GM18505 (cell line): ENCODE measurements around the gene KCNN4.
"Not testable (repeated sequence)": the region's sequence is repeated elsewhere in the genome, so short reads cannot be mapped to it uniquely, and the experiment has no call there.

ENCODE experiments used
- ATAC-seq: cut with Tn5 transposase; IDR thresholded peaks from one replicate; pipeline ENCODE4 v1.9.1; 2021; ENCODE audit not compliant: unreplicated experiment
- POLR2A ChIP-seq: IDR thresholded peaks from 4 replicates; pipeline ENCODE4 v1.6.1; 2011; ENCODE audit warnings: borderline replicate concordance; ENCODE audit not compliant: insufficient read depth, insufficient read length; ENCODE audit errors: extremely low read depth

Gene KCNN4

DNA sequence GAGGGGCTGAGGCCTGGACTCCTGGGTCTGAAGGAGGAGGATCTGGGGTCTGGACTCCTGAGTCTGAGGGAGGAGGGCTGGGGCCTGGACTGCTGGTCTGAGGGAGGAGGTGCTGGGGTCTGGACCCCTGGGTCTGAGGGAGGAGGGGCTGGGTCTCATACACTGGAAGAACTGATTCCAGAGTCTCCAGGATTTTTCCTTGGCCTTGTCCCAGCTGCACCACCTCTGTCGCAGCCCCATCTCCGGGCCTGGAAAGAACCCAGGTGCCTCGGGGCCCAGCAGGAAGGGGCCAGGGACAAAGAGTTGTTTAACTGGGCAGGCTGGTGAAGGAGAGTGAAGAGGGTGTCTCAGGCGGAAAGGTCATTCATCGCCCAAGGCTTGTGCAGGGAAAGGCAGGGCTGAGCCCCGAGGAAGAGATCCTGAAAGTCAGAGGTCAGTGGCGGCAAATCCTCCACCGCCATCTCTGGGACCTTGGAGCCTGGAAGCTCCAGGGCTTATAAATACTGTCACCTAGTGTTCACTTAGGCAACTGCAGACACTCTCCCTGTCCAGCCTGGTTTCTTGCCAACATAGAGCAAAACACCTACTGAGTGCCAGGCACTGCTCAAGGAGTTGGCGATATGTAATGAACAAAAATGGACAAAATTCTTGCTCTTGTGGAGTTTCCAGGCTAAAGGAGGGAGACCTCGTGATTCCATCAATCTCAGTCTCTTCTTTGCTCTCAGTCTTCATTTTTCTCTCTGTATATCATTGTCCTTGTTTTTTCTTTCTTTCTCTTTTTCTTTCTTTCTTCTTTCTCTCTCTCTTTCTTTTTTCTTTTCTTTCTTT lies 4.4 kb upstream of the KCNN4 start:
- TF ChIP-seq POLR2A, result no peak
- no peak for ATAC-seq

DNA sequence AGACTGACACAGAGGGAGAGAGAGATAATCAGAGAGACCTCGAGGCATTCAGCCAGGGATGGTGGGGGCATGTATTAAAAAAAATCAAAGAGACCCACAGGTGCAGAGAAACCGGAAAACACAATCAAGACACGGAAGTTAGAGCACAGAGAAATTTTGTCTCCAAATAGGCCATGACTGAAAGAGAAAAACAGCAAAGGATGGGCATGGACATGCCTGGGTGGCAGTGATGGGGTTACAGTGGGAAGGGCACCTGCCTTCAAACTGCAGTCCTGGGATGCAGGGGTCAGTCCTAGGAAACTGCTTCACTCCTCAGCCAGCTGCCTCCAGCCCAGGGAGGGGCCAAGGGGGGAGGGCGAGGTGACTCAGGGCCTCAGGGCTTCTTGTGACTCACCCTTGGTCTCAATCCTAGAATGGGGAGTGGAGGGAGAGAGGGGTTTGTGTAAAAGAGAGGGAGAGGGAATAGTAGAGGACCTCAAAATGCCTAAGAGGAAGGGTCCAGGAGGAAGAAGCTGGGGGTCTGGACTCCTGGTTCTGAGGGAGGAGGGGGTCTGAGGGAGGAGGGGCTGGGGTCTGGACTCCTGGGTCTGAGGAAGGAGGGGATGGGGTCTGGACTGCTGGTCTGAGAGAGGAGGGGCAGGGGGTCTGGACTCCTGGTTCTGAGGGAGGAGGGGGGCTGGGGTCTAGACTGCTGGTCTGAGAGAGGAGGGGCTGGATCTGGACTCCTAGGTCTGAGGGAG lies 3.6 kb upstream of the KCNN4 start:
- TF ChIP-seq POLR2A, result no peak
- no peak for ATAC-seq

DNA sequence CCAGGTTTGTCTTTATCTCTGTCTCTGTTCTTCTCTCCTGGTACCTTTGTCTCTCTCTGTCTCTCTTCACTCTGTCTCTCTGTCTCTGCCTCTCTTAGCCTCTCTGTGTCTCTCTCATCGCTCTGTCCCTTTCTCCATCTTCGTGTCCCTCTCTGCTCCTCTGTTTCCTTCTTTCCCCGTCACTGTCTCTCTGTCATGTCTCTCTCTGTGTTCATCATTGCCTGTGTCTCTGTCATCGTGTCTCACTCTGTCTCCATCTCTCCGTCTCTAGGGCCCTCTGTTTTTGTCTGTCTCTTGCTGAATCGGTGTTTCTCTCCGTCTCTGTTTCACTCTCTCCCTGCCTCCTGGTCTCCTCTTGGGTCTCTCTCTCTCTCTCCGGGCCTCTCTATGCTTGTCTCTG lies 2.9 kb upstream of the KCNN4 start:
- ATAC-seq, result no peak
- TF ChIP-seq POLR2A, result no peak

DNA sequence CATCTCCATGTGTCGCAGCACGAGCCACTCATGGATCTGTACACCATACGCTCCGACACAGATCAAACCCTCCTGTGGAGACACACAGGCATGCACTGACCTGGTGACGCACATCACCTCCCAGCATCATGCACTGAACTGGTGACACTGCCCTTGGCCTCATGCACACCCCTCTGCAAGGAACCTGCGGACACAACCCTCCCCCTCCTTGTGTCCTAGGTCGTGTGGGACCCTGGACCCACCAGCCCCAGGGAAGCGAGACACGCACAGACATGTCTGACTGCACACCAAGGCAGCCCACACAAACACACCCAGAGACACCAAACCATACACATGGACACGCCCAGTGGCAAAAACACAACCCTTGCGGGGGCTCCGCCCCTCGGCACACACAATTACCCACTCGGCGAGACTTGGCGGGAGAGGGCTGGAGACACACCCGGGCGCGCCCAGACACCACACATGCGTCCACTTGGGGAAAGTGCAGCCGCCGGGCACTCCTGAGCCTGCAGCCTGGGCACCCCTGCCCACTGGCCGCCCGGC lies 2.0 kb upstream of the KCNN4 start:
- no peak for ATAC-seq
- TF ChIP-seq POLR2A, result peak; percentile 56

DNA sequence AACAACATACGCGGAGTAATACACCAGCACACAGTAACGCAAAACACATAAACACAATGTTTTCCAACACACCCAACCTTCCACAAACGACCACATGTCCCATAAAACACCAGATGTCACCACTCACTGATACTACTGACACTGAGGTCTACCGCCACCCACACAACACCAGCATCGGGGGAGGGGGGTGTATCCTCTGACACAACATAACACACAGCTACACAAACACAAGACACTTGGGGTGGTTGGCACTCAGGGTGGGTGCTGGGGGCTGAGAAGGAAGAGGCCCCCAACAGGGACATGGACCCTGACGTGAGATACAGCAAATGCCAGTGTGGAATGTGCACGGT lies 1.5 kb upstream of the KCNN4 start:
- no peak for TF ChIP-seq POLR2A
- ATAC-seq, result no peak

DNA sequence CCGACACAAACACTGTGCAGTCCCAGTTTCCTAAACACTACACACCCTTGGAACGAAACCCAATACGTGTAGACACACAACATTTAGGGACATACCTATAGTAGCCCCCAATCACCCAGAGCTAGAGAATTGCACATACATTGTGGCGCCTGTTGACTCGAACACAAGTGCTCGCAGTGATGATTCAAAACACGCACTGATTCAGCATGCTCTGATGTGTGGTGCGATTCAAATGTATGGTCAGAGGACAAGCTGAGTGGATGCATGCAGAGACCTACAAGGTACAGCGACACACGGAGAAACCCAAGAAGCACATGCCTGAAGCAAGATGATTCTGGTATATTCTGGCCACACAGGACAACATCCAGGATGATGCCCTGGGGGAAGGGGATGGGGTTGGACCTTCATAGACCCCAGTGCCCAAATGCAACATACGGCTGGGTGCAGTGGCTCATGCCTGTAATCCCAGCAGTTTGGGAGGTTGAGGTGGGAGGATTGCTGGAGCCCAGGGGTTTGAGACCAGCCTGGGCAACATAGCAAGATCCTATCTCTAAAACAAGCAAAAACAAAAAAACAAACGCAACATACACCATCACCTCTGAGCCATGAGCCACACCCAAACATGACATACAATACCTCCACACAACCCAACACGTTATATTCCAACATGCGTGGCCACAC lies 997 bp upstream of the KCNN4 start:
- no peak for ATAC-seq
- peak; percentile 36 for TF ChIP-seq POLR2A

DNA sequence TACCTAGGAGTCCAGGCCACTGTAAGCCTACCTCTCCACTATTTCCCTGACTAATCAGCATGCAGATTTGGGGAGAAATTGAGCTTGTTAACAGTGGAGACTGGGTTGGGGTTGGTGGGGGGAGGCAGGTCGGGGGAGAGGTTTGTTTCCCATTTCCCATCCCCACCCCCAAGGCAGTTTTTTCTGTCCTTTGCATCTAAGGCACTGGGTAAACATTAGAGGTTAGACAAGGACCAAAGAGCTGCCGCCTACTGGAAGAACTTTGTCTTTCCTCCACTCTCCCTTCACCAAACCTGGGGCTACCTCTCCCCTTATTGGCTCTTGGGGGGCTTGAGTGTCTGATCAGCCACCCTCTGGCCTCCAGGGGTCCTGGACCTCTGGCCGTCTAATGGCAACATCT lies 953 bp downstream of the KCNN4 start:
- no peak for TF ChIP-seq POLR2A
- no peak for ATAC-seq

DNA sequence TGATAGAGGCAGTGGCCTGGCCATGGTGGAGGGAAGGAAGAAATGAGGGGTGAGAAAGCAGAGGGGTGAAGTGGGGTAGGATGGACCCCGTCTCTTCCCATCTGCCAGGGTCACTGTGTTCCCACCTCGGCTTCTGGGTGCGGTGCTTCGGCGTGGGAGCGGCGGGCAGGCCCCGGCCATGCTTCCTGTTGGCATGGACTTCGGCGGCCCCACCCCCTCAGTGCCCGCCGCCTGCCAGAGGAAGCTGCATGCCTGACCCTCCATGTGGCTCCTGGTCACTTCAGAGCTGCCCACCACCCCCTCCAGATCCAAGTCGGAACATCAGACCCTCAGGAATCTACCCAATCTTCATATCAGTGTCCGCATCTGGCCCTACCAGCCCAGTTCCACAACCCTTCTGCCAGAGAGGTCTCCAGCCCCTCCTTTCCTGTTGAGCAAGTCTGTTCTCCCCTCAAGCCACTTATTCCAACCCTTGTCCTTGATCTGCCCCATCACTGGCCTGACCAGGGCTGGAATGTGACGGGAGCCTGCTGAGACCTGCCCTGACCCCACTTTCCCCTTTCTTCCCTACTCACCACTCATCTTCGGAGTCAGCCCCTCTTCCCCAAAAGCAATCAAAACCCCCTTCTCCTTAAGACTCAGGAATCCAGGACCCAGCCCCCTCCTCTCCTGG lies 1.5 kb downstream of the KCNN4 start:
- no peak for ATAC-seq
- TF ChIP-seq POLR2A, result no peak

DNA sequence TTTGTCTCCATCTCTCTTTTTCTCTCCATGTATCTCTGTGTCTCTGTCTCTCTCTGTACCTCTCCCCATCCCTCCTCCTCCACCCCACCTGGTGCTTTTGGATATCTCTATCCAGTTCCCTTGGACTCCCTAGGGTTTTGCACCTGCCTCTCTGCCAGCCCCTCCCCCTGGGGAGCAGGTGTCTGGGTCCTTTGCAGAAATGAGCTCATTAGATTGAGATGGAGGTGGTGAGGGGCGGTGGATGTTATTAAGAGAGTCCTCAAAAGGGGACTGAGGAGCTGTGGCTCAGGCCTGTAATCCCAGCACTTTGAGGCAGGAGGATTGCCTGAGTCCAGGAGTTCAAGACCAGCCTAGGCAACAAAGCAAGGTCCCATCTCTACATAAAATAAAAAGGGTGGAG lies 2.1 kb downstream of the KCNN4 start:
- TF ChIP-seq POLR2A, result no peak
- ATAC-seq, result no peak

DNA sequence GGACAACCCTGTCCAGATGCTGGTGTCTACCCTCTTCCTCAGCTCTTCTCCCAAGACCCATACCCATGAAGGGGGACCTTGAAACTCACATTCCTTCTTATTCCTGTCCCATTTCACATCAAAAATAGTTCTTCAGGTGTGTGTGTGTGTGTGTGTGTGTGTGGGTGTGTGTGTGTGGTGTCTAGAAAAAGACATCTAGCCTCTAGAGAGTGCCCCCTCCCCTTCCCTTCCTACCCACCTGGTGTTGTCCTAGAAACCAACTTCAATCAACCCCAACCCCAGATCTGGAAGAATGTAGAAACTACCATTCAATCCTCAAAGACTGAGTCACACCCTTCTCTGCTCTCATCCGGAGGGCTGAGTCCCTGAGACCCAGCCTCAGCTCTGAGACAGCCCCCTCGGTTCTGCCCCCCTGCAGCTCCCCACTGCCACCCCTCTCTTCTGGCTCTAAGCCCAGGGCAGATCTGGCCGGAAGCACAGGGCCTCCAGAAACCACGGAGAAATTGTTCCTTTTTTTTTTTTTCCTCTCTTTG lies 3.5 kb downstream of the KCNN4 start:
- no peak for TF ChIP-seq POLR2A
- ATAC-seq, result no peak

DNA sequence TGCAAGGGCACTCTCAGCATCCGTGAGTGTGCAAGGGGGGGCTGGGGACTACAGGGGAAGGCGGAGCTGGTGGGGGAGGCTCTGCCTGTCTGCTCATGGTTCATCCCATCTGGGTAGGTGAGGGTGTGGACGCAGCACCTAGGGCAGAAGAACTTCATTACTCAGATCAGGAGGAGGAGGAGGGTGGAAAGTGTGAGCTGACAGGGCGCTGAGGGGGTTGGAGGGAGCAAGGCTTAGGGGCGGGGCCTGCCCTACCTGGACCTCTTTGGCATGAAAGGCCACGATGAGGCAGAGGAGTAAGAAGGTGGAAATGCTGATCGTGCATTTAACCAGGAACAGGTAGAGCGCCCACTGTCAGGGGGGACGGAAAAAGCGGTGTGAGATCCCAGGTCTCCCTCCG lies 4.5 kb downstream of the KCNN4 start:
- ATAC-seq, result no peak
- no peak for TF ChIP-seq POLR2A

DNA sequence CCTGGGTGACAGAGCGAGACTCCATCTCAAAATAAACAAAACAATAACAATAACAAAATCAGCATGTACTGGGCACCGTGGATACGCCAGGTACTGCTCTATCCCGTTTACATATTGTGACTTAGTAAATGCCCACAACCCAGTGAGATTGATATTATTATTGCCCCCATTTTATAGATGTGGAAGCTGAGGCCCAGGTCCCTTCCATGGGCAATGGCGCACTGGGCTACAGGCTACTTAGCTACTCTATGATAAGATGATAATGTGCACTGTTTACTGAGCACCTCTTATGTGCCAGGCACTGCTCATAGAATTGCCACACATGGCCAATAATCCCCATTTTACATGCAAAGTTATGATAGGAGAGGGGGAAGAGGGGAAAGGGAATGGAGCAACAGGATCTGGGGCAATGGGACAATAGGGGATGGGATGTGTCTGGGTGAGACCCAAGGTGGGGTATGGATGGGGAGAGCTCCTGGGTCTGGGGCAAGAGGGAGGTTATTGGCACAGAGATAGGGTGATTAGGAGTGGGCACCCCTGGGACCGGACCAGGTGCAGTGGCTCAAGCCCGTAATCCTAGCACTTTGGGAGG lies 5.4 kb downstream of the KCNN4 start:
- no peak for TF ChIP-seq POLR2A
- ATAC-seq, result no peak

DNA sequence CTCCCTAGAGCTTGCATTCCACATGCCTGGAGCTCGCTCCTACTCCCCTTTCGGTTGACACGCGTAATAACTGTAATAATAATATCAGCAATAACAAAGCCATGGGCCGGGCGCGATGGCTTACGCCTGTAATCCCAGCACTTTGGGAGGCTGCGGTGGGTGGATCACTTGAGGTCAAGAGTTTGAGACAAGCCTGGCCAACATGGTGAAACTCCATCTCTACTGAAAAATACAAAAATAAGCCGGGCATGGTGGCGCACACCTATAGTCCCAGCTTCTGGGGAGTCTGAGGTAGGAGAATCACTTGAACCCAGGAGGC lies 5.9 kb downstream of the KCNN4 start:
- not testable (repeated sequence) for ATAC-seq

DNA sequence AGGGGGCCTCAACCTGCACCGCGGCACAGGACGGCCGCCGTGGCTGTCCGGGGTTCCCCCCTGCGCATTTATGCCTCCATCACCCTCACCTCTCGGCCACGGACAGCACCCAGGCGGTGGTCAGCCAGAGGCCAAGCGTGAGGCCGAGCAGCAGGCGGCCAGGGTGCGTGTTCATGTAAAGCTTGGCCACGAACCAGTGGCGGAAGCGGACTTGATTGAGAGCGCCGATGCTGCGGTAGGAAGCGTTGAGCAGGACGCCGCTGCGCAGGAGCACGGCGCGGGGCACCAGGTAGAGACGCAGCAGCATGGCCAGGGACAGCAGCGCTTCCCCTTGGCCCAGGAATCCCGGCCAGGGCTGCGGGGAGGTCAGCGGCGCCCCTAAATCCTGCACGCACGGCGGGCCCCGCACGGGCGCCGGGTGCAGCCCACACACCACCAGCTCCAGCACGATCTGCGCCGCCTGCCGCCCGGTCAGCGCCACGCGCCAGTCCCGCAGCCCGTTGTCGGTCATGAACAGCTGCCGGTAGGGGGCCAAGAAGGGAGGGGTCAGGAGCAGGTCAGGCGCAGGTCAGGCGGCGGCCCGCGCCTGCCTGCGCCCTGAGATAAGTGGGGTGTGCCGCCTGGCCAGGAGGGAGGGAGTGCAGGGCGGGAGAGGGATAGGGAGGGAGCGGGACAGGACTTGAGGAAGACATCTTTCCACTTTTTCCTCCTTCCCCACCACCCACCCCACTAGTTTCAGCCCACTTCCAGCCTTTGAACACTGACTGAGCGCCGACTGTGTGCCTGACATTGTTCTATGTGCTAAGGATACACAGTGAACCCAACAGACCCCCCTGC lies 6.5 kb downstream of the KCNN4 start:
- TF ChIP-seq POLR2A, result no peak
- ATAC-seq, result no peak
